GM12878 (cell line): ENCODE measurements around the gene LOXL4. TPM values are rescaled to one million over a fixed set of nuclear protein-coding genes. Genes with fewer than 3 reads are reported as not detected.

Experiments used
- BACH1 ChIP-seq: fragments of 450-650 bp; IDR thresholded peaks from 2 replicates; pipeline ENCODE4 v1.6.1; 2017; ENCODE audit warnings: mild to moderate bottlenecking, borderline replicate concordance
- CEBPZ ChIP-seq: fragments of 150-350 bp; IDR thresholded peaks from 2 replicates; pipeline ENCODE4 v1.6.1; 2016; ENCODE audit warnings: low read depth, low read length
- NR2C2 ChIP-seq: IDR thresholded peaks from 2 replicates; pipeline ENCODE4 v1.6.1; 2011; ENCODE audit warnings: borderline replicate concordance, low read depth; ENCODE audit not compliant: control insufficient read depth, insufficient read length
- STAT1 ChIP-seq: fragments of 450-650 bp; conservative IDR thresholded peaks from 2 replicates; pipeline ENCODE4 v1.6.1; 2014; ENCODE audit warnings: antibody characterized with exemption, mild to moderate bottlenecking
- USF2 ChIP-seq: IDR thresholded peaks from 2 replicates; pipeline ENCODE4 v1.6.1; 2011; ENCODE audit warnings: low read depth, low read length, improper control_type of control experiment, borderline replicate concordance
- ZBTB40 ChIP-seq: fragments of 450-650 bp; IDR thresholded peaks from 2 replicates; pipeline ENCODE4 v1.6.1; 2016; ENCODE audit warnings: mild to moderate bottlenecking, moderate library complexity, borderline replicate concordance
- polyA plus RNA-seq, 11 experiments: library from polyadenylated mRNA; depleted of rRNA in 4 of 11; unstranded in 6 of 11; stranded (reverse) in 5 of 11; fragments of >200 nt; fragmentation: Nextera tagmentation in 4 of 11; fragmentation: Illumina TruSeq in 1 of 11; extraction: Ambion mirVana in 4 of 11; extraction: Trizol in 1 of 11; gene quantifications; 1 replicate in 1 of 11; 2 replicates in 10 of 11; pipeline versions ENCODE4 v1.2.1 to v1.2.3, GENCODE V29; 2011 to 2016; ENCODE audit warnings: inconsistent platforms in 2 of 11, missing spikeins in 2 of 11, low read depth in 1 of 11
- total RNA-seq, 4 experiments: library from RNA; depleted of rRNA in 3 of 4; stranded (reverse); fragments of >200 nt in 3 of 4; fragmentation: Illumina TruSeq in 1 of 4; extraction: Trizol in 1 of 4; gene quantifications; 2 replicates each; pipeline versions ENCODE4 v1.2.1 to v1.2.3, GENCODE V29; 2013 to 2021

Gene LOXL4
- total and polyA plus RNA-seq, 10 of the 15 experiments (the other 5 are each of a cell fraction or from before 2014, with no cell fraction given) = 0.02 to 0.12 (median 0.08) TPM; not detected in 3

- TF ChIP-seq ZBTB40 = no peak
- TF ChIP-seq STAT1 = no peak
- TF ChIP-seq NR2C2 = no peak
- TF ChIP-seq CEBPZ = no peak
- TF ChIP-seq USF2 = no peak
- TF ChIP-seq BACH1 = no peak
These were observed 11.3 kb downstream of the LOXL4 start (continued) for GRCh38 chr10:98256692-98257091.
